ENCODE measurements around the gene NEDD8. TPM values are rescaled to one million over a fixed set of nuclear protein-coding genes. Genes with fewer than 3 reads are reported as not detected.

NEDD8 gene
- total RNA-seq, 1 donor from 2014 or later, result 180 TPM

DNA sequence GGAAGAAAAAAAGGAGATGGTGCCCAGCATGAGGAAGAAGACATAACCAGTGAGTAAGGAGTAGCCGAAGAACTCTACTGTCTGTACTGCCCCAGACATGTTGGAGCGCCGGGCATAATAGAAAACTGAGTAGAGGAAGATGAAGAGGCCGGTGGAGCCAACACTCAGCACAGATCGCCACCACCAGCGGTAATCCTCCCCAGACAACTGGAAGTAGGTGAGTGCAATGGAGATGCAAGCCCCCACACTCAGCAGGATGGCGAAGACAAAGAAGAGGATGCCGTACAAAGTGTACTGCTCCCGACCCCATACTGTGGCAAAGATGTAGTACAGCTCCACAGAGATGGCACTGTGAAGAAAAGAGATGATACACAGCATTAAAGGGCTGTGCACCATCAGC is 42.7 kb downstream of the NEDD8 start:
- Histone ChIP-seq H3K4me3 (ENCODE audit: low read depth, low read length) (no peak overlapping the region), H3K27me3 (ENCODE audit: control insufficient read depth, insufficient read depth, low read length) (no peaks in the 10 kb centered on the region), H3K36me3 (ENCODE audit: control insufficient read depth, insufficient read depth, low read length) (peaks cover 4% of the 10 kb centered on the region)
- TF ChIP-seq, protein P1, sequence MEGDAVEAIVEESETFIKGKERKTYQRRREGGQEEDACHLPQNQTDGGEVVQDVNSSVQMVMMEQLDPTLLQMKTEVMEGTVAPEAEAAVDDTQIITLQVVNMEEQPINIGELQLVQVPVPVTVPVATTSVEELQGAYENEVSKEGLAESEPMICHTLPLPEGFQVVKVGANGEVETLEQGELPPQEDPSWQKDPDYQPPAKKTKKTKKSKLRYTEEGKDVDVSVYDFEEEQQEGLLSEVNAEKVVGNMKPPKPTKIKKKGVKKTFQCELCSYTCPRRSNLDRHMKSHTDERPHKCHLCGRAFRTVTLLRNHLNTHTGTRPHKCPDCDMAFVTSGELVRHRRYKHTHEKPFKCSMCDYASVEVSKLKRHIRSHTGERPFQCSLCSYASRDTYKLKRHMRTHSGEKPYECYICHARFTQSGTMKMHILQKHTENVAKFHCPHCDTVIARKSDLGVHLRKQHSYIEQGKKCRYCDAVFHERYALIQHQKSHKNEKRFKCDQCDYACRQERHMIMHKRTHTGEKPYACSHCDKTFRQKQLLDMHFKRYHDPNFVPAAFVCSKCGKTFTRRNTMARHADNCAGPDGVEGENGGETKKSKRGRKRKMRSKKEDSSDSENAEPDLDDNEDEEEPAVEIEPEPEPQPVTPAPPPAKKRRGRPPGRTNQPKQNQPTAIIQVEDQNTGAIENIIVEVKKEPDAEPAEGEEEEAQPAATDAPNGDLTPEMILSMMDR (IDR thresholded peaks at IDR 0.05; ENCODE audit: insufficient read depth, low read length, poor library complexity, severe bottlenecking), result no peak
- no peak for DNase-seq (ENCODE audit: low read depth)

- no peak for DNase-seq (ENCODE audit: low read depth)
- Histone ChIP-seq H3K27me3 (ENCODE audit: control insufficient read depth, insufficient read depth, low read length) (no peaks in the 10 kb centered on the region), H3K36me3 (ENCODE audit: control insufficient read depth, insufficient read depth, low read length) (peaks cover 4% of the 10 kb centered on the region), H3K4me3 (ENCODE audit: low read depth, low read length) (no peak overlapping the region)
- TF ChIP-seq, protein P1 (IDR thresholded peaks at IDR 0.05; ENCODE audit: insufficient read depth, low read length, poor library complexity, severe bottlenecking), result no peak
These were observed 43.1 kb downstream of the NEDD8 start for GRCh38 chr14:24189059-24189375.

DNA sequence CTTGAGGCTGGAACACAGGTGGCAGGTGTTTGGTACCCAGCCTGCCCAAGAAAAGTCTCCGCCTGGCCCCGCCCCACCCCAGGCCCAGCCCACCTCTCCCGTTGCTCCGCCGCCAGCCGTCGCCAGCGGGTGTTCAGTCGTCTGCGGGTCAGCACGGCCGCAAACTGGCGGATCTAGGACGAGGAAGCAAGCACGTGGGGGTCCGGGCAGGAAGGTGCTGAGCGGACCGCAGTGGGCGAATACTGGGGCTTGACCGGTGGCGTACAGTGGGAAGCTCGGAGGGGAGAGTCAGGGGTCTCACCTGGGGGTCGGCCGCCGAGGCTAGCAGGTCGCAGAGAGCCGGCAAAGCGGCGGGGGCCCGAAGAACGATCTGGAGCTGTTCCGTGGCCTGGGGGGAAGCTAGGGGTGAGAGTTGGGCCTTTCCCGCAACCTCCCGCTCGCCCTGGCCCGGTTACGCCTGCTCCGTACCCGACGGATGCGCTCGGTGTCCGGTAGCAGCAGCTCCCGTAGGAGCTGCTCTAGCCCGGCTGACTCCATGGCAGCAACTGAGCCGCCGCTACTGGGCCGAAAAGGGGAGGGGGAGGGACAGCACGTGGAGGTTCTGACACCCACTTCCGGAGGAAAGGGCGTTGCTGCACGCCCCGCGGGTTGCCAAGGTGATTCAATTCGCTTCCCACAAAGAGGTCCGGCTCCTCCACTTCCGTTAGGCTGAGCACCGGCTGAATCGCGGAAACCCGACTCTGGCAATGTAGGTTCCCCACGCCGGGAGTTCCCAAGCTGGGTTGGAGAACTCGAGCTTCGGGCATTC is 43.7 kb downstream of the NEDD8 start, which contains the start of gene IPO4:
Gene IPO4 (minus strand): TSS at position 566 of the 808 bp plus-strand sequence. CDS start 29 bp downstream, at position 537.
- peaks cover 4% of the 10 kb centered on the region for H3K36me3 ChIP-seq (ENCODE audit: control insufficient read depth, insufficient read depth, low read length)
- TF ChIP-seq, protein P1 (IDR thresholded peaks at IDR 0.05; ENCODE audit: insufficient read depth, low read length, poor library complexity, severe bottlenecking), result no peak
- peak; percentile 84 for DNase-seq (ENCODE audit: low read depth)
- H3K27me3 ChIP-seq (ENCODE audit: control insufficient read depth, insufficient read depth, low read length), result no peaks in the 10 kb centered on the region
- H3K4me3 ChIP-seq (ENCODE audit: low read depth, low read length), result peak within 1 kb of the TSS; percentile 63

GRCh38 chr14:24187539-24187915 is 44.6 kb downstream of the NEDD8 start:
- no peaks in the 10 kb centered on the region for H3K27me3 ChIP-seq (ENCODE audit: control insufficient read depth, insufficient read depth, low read length)
- H3K36me3 ChIP-seq (ENCODE audit: control insufficient read depth, insufficient read depth, low read length), result peaks cover 3% of the 10 kb centered on the region
- TF ChIP-seq, protein P1 (IDR thresholded peaks at IDR 0.05; ENCODE audit: insufficient read depth, low read length, poor library complexity, severe bottlenecking), result no peak
- DNase-seq (ENCODE audit: low read depth), result no peak
- H3K4me3 ChIP-seq (ENCODE audit: low read depth, low read length), result no peak overlapping the region

DNA sequence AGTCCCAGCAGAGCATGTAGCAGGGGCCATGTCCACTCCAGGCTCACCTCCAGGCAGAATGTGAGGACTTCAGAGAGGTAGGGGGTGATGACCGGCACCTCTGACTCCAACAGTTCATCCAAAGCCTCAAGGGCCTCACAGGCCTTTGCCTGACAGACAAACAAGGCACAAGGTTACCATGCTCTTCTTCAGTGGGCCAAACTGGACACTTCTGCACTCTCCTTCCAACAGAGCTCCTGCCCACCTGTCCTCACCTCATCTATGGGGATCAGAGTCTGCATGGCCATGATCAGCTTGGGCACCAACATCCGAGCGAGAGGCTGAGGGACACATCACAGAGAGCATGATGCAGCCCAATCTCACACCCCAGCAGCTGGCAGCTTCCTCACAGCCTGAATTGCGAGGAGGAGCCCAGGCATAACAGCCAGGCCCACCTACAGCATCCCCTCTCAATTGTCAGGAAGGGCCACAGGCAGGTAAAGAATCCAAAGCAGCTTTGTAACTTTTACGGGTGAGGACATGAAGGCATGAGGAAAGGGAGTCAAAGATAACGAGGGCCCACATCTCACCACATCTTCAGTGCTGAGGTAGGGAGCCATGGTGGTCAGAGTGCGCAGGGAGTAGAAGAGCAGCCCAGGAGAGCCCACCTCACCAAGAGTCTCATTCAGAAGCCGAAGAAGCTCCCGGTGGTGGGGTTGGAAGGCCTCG is 45.2 kb downstream of the NEDD8 start:
- H3K27me3 ChIP-seq (ENCODE audit: control insufficient read depth, insufficient read depth, low read length), result no peaks in the 10 kb centered on the region
- TF ChIP-seq, protein P1 (IDR thresholded peaks at IDR 0.05; ENCODE audit: insufficient read depth, low read length, poor library complexity, severe bottlenecking), result no peak
- no peak for DNase-seq (ENCODE audit: low read depth)
- H3K36me3 ChIP-seq (ENCODE audit: control insufficient read depth, insufficient read depth, low read length), result peaks cover 3% of the 10 kb centered on the region
- H3K4me3 ChIP-seq (ENCODE audit: low read depth, low read length), result no peak overlapping the region

Data from kidney epithelial cell (primary cell).